ENCODE data around the gene CCR6. TPM values are rescaled to one million over a fixed set of nuclear protein-coding genes. Genes with fewer than 3 reads are reported as not detected.

The CCR6 gene
- total RNA-seq, 4 donors from 2014 or later = 1.3 TPM; not detected in 3

GRCh38 chr6:167153521-167153959, 30.6 kb downstream of the CCR6 start:
- Histone ChIP-seq H3K9me3 (no peaks in the 10 kb centered on the region), H3K4me3 (peak overlapping the region in 1 of 4 donors; percentile 26), H3K4me1 (no peaks in the 10 kb centered on the region), H3K27ac (no peak overlapping the region), H3K27me3 (no peaks in the 10 kb centered on the region), H3K36me3 (no peaks in the 10 kb centered on the region)
- DNase-seq = peak; percentile 27
- no peak for TF ChIP-seq POLR2A (IDR thresholded peaks at IDR 0.05)
- no peak for TF ChIP-seq CTCF (IDR thresholded peaks at IDR 0.05)
- TF ChIP-seq POLR2AphosphoS5 (IDR thresholded peaks at IDR 0.05) = no peak
- TF ChIP-seq EP300 (IDR thresholded peaks at IDR 0.05; ENCODE audit: low read depth) = no peak
- WGBS, 2 donors (ENCODE audit: low coverage in 1 of 2) = 55% methylated on average over 13 of the region's 13 CpGs; no CpG with 5 or more reads in 1 of the 2 donors
- in situ Hi-C loops (cut with MboI; ENCODE audit: low pct_ligation_motif_present in 1 of 4, low pct_unique_long_range_greater_than_20kb in 1 of 4, low sequenced_read_pairs in 3 of 4) = no loop called here
- intact Hi-C loops (cut with DNase I; ENCODE audit: low total_unique reads) = no loop called here

- intact Hi-C loops (cut with DNase I; ENCODE audit: low total_unique reads) = no loop called here
- Histone ChIP-seq H3K27me3 (no peaks in the 10 kb centered on the region), H3K4me1 (no peaks in the 10 kb centered on the region), H3K4me3 (no peak overlapping the region), H3K9me3 (no peaks in the 10 kb centered on the region), H3K36me3 (no peaks in the 10 kb centered on the region), H3K27ac (no peak overlapping the region)
- no peak for DNase-seq
- in situ Hi-C loops (cut with MboI; ENCODE audit: low pct_ligation_motif_present in 1 of 4, low pct_unique_long_range_greater_than_20kb in 1 of 4, low sequenced_read_pairs in 3 of 4) = no loop called here
- WGBS, 2 donors (ENCODE audit: low coverage in 1 of 2) = 77% methylated on average over 9 of the region's 9 CpGs; no CpG with 5 or more reads in 1 of the 2 donors
- no peak for TF ChIP-seq CTCF (IDR thresholded peaks at IDR 0.05)
- TF ChIP-seq POLR2A (IDR thresholded peaks at IDR 0.05) = no peak
- no peak for TF ChIP-seq EP300 (IDR thresholded peaks at IDR 0.05; ENCODE audit: low read depth)
- no peak for TF ChIP-seq POLR2AphosphoS5 (IDR thresholded peaks at IDR 0.05)
These were observed 31.4 kb downstream of the CCR6 start for GRCh38 chr6:167154291-167154690.

- WGBS, 2 donors (ENCODE audit: low coverage in 1 of 2) = 64 to 68% methylated on average over 2 of the region's 2 CpGs
- in situ Hi-C loops (cut with MboI; ENCODE audit: low pct_ligation_motif_present in 1 of 4, low pct_unique_long_range_greater_than_20kb in 1 of 4, low sequenced_read_pairs in 3 of 4) = no loop called here
These were observed 32.0 kb downstream of the CCR6 start for GRCh38 chr6:167154895-167155294.

GRCh38 chr6:167157414-167157813, 34.5 kb downstream of the CCR6 start:
- H3K36me3 ChIP-seq = no peaks in the 10 kb centered on the region
- 96% methylated on average over 19 of the region's 19 CpGs; no CpG with 5 or more reads in 1 of the 2 donors for WGBS, 2 donors (ENCODE audit: low coverage in 1 of 2)
- H3K27me3 ChIP-seq = no peaks in the 10 kb centered on the region
- no peaks in the 10 kb centered on the region for H3K9me3 ChIP-seq
- no peak overlapping the region for H3K27ac ChIP-seq
- H3K4me3 ChIP-seq = no peak overlapping the region
- in situ Hi-C loops (cut with MboI; ENCODE audit: low pct_ligation_motif_present in 1 of 4, low pct_unique_long_range_greater_than_20kb in 1 of 4, low sequenced_read_pairs in 3 of 4) (no loop called here), intact Hi-C loops (cut with DNase I; ENCODE audit: low total_unique reads) (no loop called here)
- TF ChIP-seq EP300 (IDR thresholded peaks at IDR 0.05; ENCODE audit: low read depth) (no peak), POLR2A (IDR thresholded peaks at IDR 0.05) (no peak), CTCF (IDR thresholded peaks at IDR 0.05) (no peak), POLR2AphosphoS5 (IDR thresholded peaks at IDR 0.05) (no peak)
- DNase-seq = no peak
- H3K4me1 ChIP-seq = no peaks in the 10 kb centered on the region

More at GRCh38 chr6:167154895-167155294, 32.0 kb downstream of the CCR6 start:
- Histone ChIP-seq H3K27ac (no peak overlapping the region), H3K4me1 (no peaks in the 10 kb centered on the region), H3K9me3 (no peaks in the 10 kb centered on the region), H3K27me3 (no peaks in the 10 kb centered on the region), H3K36me3 (no peaks in the 10 kb centered on the region), H3K4me3 (no peak overlapping the region)
- intact Hi-C loops (cut with DNase I; ENCODE audit: low total_unique reads) = no loop called here
- TF ChIP-seq POLR2AphosphoS5 (IDR thresholded peaks at IDR 0.05) (no peak), POLR2A (IDR thresholded peaks at IDR 0.05) (no peak), EP300 (IDR thresholded peaks at IDR 0.05; ENCODE audit: low read depth) (no peak), CTCF (IDR thresholded peaks at IDR 0.05) (no peak)
- no peak for DNase-seq
